HUES48 (cell line): ENCODE data around the gene LRRC58.
"Not testable (repeated sequence)": the region's sequence is repeated elsewhere in the genome, so short reads cannot be mapped to it uniquely, and the experiment has no call there.

Source experiments
- H3K27ac ChIP-seq: one replicate; pipeline ENCODE4 v1.7.0; 2013; ENCODE audit warnings: low read depth, low read length, inconsistent platforms
- H3K27me3 ChIP-seq: 2 replicates; pipeline ENCODE4 v1.6.1; 2013; ENCODE audit warnings: mild to moderate bottlenecking, low read length; ENCODE audit not compliant: control insufficient read depth, insufficient read depth
- H3K36me3 ChIP-seq: 2 replicates; pipeline ENCODE4 v1.6.1; 2013; ENCODE audit warnings: low read length; ENCODE audit not compliant: control insufficient read depth, insufficient read depth
- H3K4me1 ChIP-seq: 2 replicates; pipeline ENCODE4 v1.6.1; 2013; ENCODE audit warnings: mild to moderate bottlenecking, low read length; ENCODE audit not compliant: control insufficient read depth, insufficient read depth
- H3K4me3 ChIP-seq: 2 replicates; pipeline ENCODE4 v1.5.1; 2013; ENCODE audit warnings: mild to moderate bottlenecking, low read depth, low read length
- H3K9ac ChIP-seq: 2 replicates; pipeline ENCODE4 v1.6.1; 2013; ENCODE audit warnings: mild to moderate bottlenecking, low read depth, low read length, moderate library complexity
- H3K9me3 ChIP-seq: 2 replicates; pipeline ENCODE4 v1.6.1; 2013; ENCODE audit warnings: low read length; ENCODE audit not compliant: control insufficient read depth, insufficient read depth

Gene LRRC58

DNA sequence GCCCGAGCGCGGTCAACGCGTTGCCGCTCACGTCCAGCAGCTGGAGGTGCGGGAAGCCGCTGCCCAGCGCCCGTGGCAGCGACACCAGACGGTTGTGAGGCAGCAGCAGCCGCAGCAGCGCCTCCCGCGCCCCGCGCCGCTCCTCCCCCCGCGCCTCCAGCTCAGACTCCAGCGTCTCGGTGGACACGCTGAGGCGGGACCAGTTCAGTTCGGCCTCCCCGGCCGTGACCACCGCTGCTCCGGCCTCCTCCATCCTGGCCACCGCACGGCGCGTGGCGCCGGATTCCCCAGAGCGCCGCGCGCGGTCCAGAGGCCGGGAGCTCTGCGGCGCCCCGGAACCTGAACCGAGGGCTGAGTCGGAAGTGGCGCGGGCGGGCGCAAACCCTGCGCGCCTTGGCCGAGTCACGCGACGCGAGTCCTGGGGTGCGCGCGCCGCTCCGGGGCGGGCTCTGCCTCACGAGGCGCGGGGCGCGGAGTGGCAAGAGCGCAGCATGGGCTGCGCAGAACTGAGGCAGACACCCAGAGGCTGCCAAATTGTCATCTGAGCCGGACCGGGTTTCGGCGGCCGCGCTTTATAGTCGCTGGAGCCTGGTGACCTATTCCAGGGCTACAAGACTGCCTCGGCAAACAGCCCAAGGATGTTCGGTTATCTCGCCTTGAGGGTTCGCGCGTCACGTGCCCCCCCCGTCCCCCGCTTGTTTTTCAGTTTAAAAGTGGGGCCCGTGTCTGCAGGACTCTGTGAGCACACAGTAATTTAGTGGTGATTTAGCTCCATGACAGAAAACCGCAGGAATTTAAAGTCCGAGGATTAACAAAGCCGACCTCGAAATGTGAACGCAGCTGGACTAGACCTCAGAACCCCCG, at the start of gene LRRC58:
LRRC58 (minus strand) TSS at position 364 of the 864 bp plus-strand sequence; CDS start at position 253, 111 bp downstream.
- no peaks in the 10 kb centered on the region for H3K36me3 ChIP-seq
- H3K27me3 ChIP-seq: peaks cover 18% of the 10 kb centered on the region
- peak within 1 kb of the TSS; percentile 63 for H3K9ac ChIP-seq
- H3K4me3 ChIP-seq: peak within 1 kb of the TSS; percentile 71
- H3K4me1 ChIP-seq: peaks cover 20% of the 10 kb centered on the region
- H3K27ac ChIP-seq: peak within 1 kb of the TSS; percentile 75
- H3K9me3 ChIP-seq: no peaks in the 10 kb centered on the region

DNA sequence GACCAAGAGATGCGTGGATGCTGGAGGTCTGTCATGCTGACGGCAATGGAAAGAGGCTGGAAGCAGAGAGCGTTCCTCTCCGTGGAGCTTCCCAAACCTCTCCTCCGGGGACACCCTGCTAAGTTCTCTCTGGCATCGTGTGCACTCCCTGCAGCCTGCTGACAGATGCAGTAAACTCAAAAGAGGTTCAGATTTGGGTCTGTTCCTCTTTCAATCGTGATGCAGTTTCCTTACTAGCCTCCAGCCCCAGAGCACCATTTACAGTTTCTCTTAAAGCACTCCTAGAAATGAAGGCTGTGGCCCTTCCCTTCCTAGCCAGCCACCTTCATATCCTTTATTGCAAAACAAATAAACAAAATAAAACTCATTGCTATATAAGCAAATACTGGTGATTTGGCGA, 47.3 kb upstream of the LRRC58 start:
- Histone ChIP-seq H3K27me3 (no peaks in the 10 kb centered on the region), H3K4me1 (no peaks in the 10 kb centered on the region), H3K9ac (no peak overlapping the region), H3K36me3 (peaks cover 73% of the 10 kb centered on the region), H3K4me3 (no peak overlapping the region), H3K9me3 (no peaks in the 10 kb centered on the region), H3K27ac (no peak overlapping the region)

DNA sequence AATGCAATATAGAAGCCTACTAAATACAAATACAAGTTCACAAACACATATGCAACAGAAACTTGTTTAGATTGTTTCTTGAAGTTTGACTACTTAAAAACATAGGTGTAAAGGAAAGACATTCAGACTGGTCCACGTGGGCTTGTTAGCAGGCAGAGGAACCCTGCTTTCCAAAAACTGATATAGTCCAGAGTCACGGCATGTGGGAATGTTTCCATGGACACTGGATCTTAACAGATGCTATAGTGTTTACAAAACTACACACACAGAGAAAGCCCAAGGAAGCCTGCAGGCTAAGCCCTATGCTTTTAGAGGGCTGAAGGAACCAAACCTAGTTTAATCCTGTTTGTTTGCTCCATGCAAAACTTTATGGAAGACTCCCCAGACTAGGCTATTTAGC, 45.2 kb upstream of the LRRC58 start:
- Histone ChIP-seq H3K27me3 (no peaks in the 10 kb centered on the region), H3K9ac (no peak overlapping the region), H3K9me3 (no peaks in the 10 kb centered on the region), H3K36me3 (peaks cover 52% of the 10 kb centered on the region), H3K4me1 (no peaks in the 10 kb centered on the region), H3K4me3 (no peak overlapping the region), H3K27ac (no peak overlapping the region)

DNA sequence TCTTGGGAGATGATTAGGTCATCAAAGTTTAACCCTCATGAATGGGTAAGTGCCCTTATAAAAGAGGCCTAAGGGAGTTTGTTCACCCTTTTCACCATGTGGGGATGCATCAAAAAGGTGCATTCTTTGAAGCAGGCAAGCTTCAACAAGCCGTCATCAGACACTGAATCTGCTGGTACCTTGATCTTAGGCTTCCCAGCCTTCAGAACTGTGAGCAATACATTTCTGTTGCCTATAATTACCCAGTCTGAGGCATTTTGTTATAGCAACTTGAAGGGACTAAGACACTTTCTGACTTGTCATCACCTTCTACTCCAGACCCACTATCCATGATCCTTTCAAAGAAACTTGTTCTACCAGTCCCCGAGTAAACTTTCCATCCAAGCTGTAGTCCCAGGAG, 44.6 kb upstream of the LRRC58 start:
- H3K27me3 ChIP-seq: no peaks in the 10 kb centered on the region
- no peaks in the 10 kb centered on the region for H3K9me3 ChIP-seq
- H3K4me3 ChIP-seq: no peak overlapping the region
- no peaks in the 10 kb centered on the region for H3K4me1 ChIP-seq
- H3K36me3 ChIP-seq: peaks cover 46% of the 10 kb centered on the region
- H3K27ac ChIP-seq: no peak overlapping the region
- no peak overlapping the region for H3K9ac ChIP-seq

GRCh38 chr3:120393243-120393642, 44.1 kb upstream of the LRRC58 start:
- H3K27ac ChIP-seq: no peak overlapping the region
- H3K9ac ChIP-seq: no peak overlapping the region
- H3K27me3 ChIP-seq: no peaks in the 10 kb centered on the region
- H3K9me3 ChIP-seq: no peaks in the 10 kb centered on the region
- peaks cover 41% of the 10 kb centered on the region for H3K36me3 ChIP-seq
- no peaks in the 10 kb centered on the region for H3K4me1 ChIP-seq
- no peak overlapping the region for H3K4me3 ChIP-seq

DNA sequence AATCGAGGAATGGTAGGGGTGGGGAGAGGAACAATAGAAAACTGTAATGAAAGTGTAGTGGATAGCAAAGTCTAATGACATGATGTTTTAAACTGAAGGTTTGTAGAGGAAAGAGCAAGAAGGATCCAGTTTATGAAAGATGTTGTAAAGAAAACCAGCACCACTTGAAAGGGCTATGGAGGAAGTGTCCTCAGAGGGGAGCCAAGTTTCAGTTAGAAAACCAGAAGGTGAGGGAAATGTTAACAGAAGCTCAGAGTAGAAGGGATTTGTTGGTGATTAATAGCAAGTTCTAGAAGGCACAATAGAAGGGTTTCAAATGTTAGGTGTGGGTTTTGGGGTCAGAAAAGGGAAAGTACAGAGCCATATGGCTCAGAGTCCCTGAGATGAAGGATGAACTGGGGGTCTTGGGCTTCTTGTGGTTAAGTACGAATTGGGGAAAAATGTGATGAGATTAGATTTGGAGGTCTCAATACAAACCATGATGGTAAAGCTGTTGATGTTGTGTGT, 33.8 kb upstream of the LRRC58 start:
- peaks cover 7% of the 10 kb centered on the region; the same call in 1 of the 2 replicates for H3K9me3 ChIP-seq
- no peak overlapping the region for H3K27ac ChIP-seq
- H3K4me3 ChIP-seq: no peak overlapping the region
- no peaks in the 10 kb centered on the region for H3K27me3 ChIP-seq
- no peaks in the 10 kb centered on the region for H3K36me3 ChIP-seq
- no peaks in the 10 kb centered on the region for H3K4me1 ChIP-seq
- no peak overlapping the region for H3K9ac ChIP-seq

GRCh38 chr3:120381503-120381902, 32.3 kb upstream of the LRRC58 start:
- no peak overlapping the region for H3K9ac ChIP-seq
- no peaks in the 10 kb centered on the region for H3K36me3 ChIP-seq
- H3K27ac ChIP-seq: no peak overlapping the region
- H3K4me3 ChIP-seq: no peak overlapping the region
- no peaks in the 10 kb centered on the region for H3K4me1 ChIP-seq
- peaks cover 7% of the 10 kb centered on the region; the same call in 1 of the 2 replicates for H3K9me3 ChIP-seq
- H3K27me3 ChIP-seq: no peaks in the 10 kb centered on the region

DNA sequence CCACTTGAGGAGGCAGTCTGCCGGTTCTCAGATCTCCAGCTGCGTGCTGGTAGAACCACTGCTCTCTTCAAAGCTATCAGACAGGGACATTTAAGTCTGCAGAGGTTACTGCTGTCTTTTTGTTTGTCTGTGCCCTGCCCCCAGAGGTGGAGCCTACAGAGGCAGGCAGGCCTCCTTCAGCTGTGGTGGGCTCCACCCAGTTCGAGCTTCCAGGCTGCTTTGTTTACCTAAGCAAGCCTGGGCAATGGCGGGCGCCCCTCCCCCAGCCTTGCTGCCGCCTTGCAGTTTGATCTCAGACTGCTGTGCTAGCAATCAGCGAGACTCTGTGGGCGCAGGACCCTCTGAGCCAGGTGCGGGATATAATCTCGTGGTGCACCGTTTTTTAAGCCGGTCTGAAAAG, 28.8 kb upstream of the LRRC58 start:
- H3K4me3 ChIP-seq, H3K27ac ChIP-seq, H3K9ac ChIP-seq, H3K4me1 ChIP-seq, H3K9me3 ChIP-seq, H3K36me3 ChIP-seq, H3K27me3 ChIP-seq: not testable (repeated sequence)

- no peaks in the 10 kb centered on the region for H3K27me3 ChIP-seq
- H3K9ac ChIP-seq: no peak overlapping the region
- H3K27ac ChIP-seq: no peak overlapping the region
- H3K4me1 ChIP-seq: no peaks in the 10 kb centered on the region
- H3K4me3 ChIP-seq: no peak overlapping the region
- H3K36me3 ChIP-seq: no peaks in the 10 kb centered on the region
- H3K9me3 ChIP-seq: no peaks in the 10 kb centered on the region
Observed at GRCh38 chr3:120370463-120370862, 21.3 kb upstream of the LRRC58 start.

- Histone ChIP-seq H3K4me3 (no peak overlapping the region), H3K27me3 (no peaks in the 10 kb centered on the region), H3K4me1 (no peaks in the 10 kb centered on the region), H3K36me3 (no peaks in the 10 kb centered on the region), H3K27ac (no peak overlapping the region), H3K9ac (no peak overlapping the region), H3K9me3 (no peaks in the 10 kb centered on the region)
Observed at GRCh38 chr3:120369037-120369467, 19.9 kb upstream of the LRRC58 start.

DNA sequence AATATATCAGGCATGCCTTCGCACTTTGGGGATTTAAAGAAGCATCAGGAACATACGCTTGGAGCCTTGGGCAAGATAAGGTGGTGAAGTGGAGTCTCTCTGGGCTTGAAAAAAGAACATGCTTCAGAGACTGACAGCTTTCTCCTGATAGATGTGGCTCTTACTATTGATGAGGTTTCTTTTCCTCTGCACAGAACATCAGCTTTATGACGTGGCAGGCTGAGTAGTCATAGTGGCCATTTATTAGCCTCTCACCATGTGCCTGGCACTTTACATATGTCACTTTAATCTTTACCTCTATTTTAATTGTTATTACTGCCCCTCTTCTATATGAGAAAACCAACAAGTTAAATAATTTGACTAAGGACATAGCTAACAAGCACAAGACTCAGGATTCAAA, 19.0 kb upstream of the LRRC58 start:
- H3K36me3 ChIP-seq: no peaks in the 10 kb centered on the region
- H3K9ac ChIP-seq: no peak overlapping the region
- no peak overlapping the region for H3K27ac ChIP-seq
- H3K9me3 ChIP-seq: no peaks in the 10 kb centered on the region
- no peaks in the 10 kb centered on the region for H3K4me1 ChIP-seq
- no peak overlapping the region for H3K4me3 ChIP-seq
- no peaks in the 10 kb centered on the region for H3K27me3 ChIP-seq
